Lung (tissue), 12 donors: Measurements from ENCODE around the gene MIS18A. TPM values are rescaled to one million over a fixed set of nuclear protein-coding genes. Genes with fewer than 3 reads are reported as not detected.

Experiments
- ATAC-seq: fragments of 200-7000 bp; cut with Tn5 transposase; one replicate; pipeline ENCODE4 v1.9.1; 2020; ENCODE audit warnings: moderate number of reproducible peaks; ENCODE audit not compliant: insufficient read depth, low FRiP score
- DNase-seq, 3 donors: peaks; one replicate each; pipeline ENCODE4 v3.0.0-alpha.2; 2013 to 2017
- H3K27ac ChIP-seq, 2 donors: one replicate each; pipeline ENCODE4 v1.5.1; 2013; ENCODE audit warnings: mild to moderate bottlenecking in 2 of 2, moderate library complexity in 2 of 2, control low read depth in 1 of 2, inconsistent platforms in 1 of 2, low read depth in 1 of 2, low read length in 1 of 2
- H3K27me3 ChIP-seq, 3 donors: one replicate each; pipeline ENCODE4 v1.5.1; 2013; ENCODE audit warnings: low read length in 2 of 3; ENCODE audit not compliant: control insufficient read depth in 3 of 3, insufficient read depth in 3 of 3
- H3K36me3 ChIP-seq, 4 donors: one replicate each; pipeline ENCODE4 v1.5.1; 2013; ENCODE audit warnings: low read length in 4 of 4, mild to moderate bottlenecking in 1 of 4, moderate library complexity in 1 of 4; ENCODE audit not compliant: control insufficient read depth in 4 of 4, insufficient read depth in 4 of 4
- H3K4me1 ChIP-seq, 5 donors: one replicate each; pipeline ENCODE4 v1.5.1; 2013; ENCODE audit warnings: low read length in 5 of 5, mild to moderate bottlenecking in 2 of 5, moderate library complexity in 1 of 5; ENCODE audit not compliant: control insufficient read depth in 5 of 5, insufficient read depth in 5 of 5
- H3K4me3 ChIP-seq: one replicate; pipeline ENCODE4 v1.5.1; 2013; ENCODE audit warnings: mild to moderate bottlenecking, control low read depth, moderate library complexity
- H3K9ac ChIP-seq, 2 donors: one replicate each; pipeline ENCODE4 v1.5.1; 2013; ENCODE audit warnings: low read length in 2 of 2, control low read depth in 1 of 2; ENCODE audit not compliant: insufficient read depth in 1 of 2
- H3K9me3 ChIP-seq, 4 donors: one replicate each; pipeline ENCODE4 v1.5.1; 2013; ENCODE audit warnings: low read length in 3 of 4, mild to moderate bottlenecking in 1 of 4, moderate library complexity in 1 of 4; ENCODE audit not compliant: control insufficient read depth in 4 of 4, insufficient read depth in 3 of 4
- CTCF ChIP-seq: IDR thresholded peaks from 2 replicates; pipeline ENCODE4 v1.5.1; 2012; ENCODE audit warnings: mild to moderate bottlenecking; ENCODE audit errors: control extremely low read depth, extremely low read depth
- WGBS, 2 donors: extraction: QIAGEN DNeasy Blood & Tissue Kit; methylation state at CpG; one replicate each; pipeline ENCODE4 v1.1.7; 2013; 5-methylcytosine and 5-hydroxymethylcytosine counted together
- polyA plus RNA-seq, 2 donors: library from polyadenylated mRNA; stranded (reverse); fragments of 200-250 nt; gene quantifications; one replicate each; pipeline ENCODE4 v1.2.1, GENCODE V29; 2013
- total RNA-seq, 2 donors: library from RNA; depleted of rRNA in 1 of 2; stranded (reverse); fragments of >200 nt in 1 of 2; gene quantifications; one replicate each; pipeline ENCODE4 v1.2.1, GENCODE V29; 2014 to 2021
- donor health status: control.
- donor health status: control.
- donor health status: Bipolar disorder and iron deficiency.
- donor health status: healthy.
- donor health status: DM: yes; HTN: yes; CAD: no.

Gene MIS18A
- total and polyA plus RNA-seq, 4 donors = 5.0 to 8.5 (median 6.1) TPM

- WGBS, 2 donors = 92 to 95% methylated on average over 7 of the region's 7 CpGs
- Histone ChIP-seq H3K27ac (no peak overlapping the region), H3K36me3 (peaks cover 0 to 22% (median 7%) of the 10 kb centered on the region in 4 donors), H3K4me1 (no peaks in the 10 kb centered on the region), H3K9me3 (no peaks in the 10 kb centered on the region), H3K27me3 (no peaks in the 10 kb centered on the region), H3K4me3 (no peak overlapping the region), H3K9ac (no peak overlapping the region)
- ATAC-seq (no peak), DNase-seq (no peak)
- no peak for TF ChIP-seq CTCF
These were observed 31.1 kb upstream of the MIS18A start for GRCh38 chr21:32309906-32310460.

GRCh38 chr21:32308696-32309095, 29.8 kb upstream of the MIS18A start:
- no peak for TF ChIP-seq CTCF
- Histone ChIP-seq H3K9me3 (no peaks in the 10 kb centered on the region), H3K9ac (no peak overlapping the region), H3K27ac (no peak overlapping the region), H3K36me3 (peaks cover 0 to 16% (median 3%) of the 10 kb centered on the region in 4 donors), H3K4me1 (no peaks in the 10 kb centered on the region), H3K4me3 (no peak overlapping the region), H3K27me3 (no peaks in the 10 kb centered on the region)
- WGBS, 2 donors = 96 to 97% methylated on average over 10 of the region's 10 CpGs
- DNase-seq = no peak
- no peak for ATAC-seq

DNA sequence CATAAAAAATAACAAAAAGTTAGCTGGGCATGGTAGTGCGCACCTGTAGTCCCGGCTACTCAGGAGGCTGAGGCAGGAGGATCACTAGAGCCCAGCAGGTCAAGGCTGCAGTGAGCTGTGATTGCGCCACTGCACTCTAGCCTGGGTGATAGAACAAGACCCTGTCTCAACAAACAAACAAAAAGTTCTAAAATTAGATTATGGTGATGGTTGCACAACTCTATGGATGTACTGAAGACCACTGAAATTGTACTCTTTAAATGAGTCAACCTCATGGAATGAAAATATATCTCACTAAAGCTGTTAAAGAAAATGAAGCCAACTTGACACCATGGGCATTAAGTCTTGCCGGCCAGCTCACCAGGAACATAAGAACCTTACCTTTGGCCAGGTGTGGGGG, 28.9 kb upstream of the MIS18A start:
- WGBS, 2 donors = 92 to 97% methylated on average over 4 of the region's 4 CpGs
- H3K36me3 ChIP-seq = peaks cover 0 to 13% (median 3%) of the 10 kb centered on the region in 4 donors

More for the DNA sequence above, 28.9 kb upstream of the MIS18A start:
- TF ChIP-seq CTCF = no peak
- no peak for DNase-seq
- no peaks in the 10 kb centered on the region for H3K9me3 ChIP-seq
- H3K27me3 ChIP-seq = no peaks in the 10 kb centered on the region
- no peak overlapping the region for H3K4me3 ChIP-seq
- no peak overlapping the region for H3K9ac ChIP-seq
- H3K4me1 ChIP-seq = no peaks in the 10 kb centered on the region
- no peak overlapping the region for H3K27ac ChIP-seq
- ATAC-seq = no peak
